WTC11 (cell line): ENCODE measurements around the gene RNF212.

Source experiments
- CTCF ChIP-seq: fragments of 200-600 bp; IDR thresholded peaks from 2 replicates; pipeline ENCODE4 v1.8.0; 2022; ENCODE audit warnings: antibody characterized with exemption
- JUN ChIP-seq: sonication (generic); formaldehyde crosslinking; IDR thresholded peaks from 2 replicates; pipeline ENCODE4 v1.8.0; 2023; ENCODE audit warnings: mild to moderate bottlenecking, missing genetic modification reagents
- MAX ChIP-seq: sonication (generic); formaldehyde crosslinking; IDR thresholded peaks from 2 replicates; pipeline ENCODE4 v1.8.0; 2022; ENCODE audit warnings: mild to moderate bottlenecking, missing genetic modification reagents
- NR1H2 ChIP-seq: sonication (generic); formaldehyde crosslinking; IDR thresholded peaks from 2 replicates; pipeline ENCODE4 v1.9.0; 2021; ENCODE audit warnings: mild to moderate bottlenecking, moderate library complexity, missing genetic modification reagents
- TEAD4 ChIP-seq: sonication (generic); formaldehyde crosslinking; IDR thresholded peaks from 2 replicates; pipeline ENCODE4 v1.8.0; 2022; ENCODE audit warnings: mild to moderate bottlenecking, missing genetic modification reagents
- ZNF396 ChIP-seq: fragments of 250-450 bp; sonication (Bioruptor Pico); IDR thresholded peaks from 2 replicates; pipeline ENCODE4 v1.8.0; 2021; ENCODE audit warnings: mild to moderate bottlenecking, moderate library complexity, borderline replicate concordance

- TF ChIP-seq NR1H2 (CRISPR knock-in tag) (no peak), JUN (CRISPR knock-in tag) (no peak), CTCF (no peak), ZNF396 (CRISPR knock-in tag) (no peak), MAX (CRISPR knock-in tag) (no peak), TEAD4 (no peak)
Measured at GRCh38 chr4:1077711-1078477, 35.5 kb downstream of the RNF212 start.
